K562 (cell line): ENCODE results near the gene MADCAM1. TPM values are rescaled to one million over a fixed set of nuclear protein-coding genes. Genes with fewer than 3 reads are reported as not detected.

Source experiments
- FOXP1 ChIP-seq: sonication (generic); formaldehyde crosslinking; IDR thresholded peaks from 2 replicates; pipeline ENCODE4 v1.8.0; 2022; ENCODE audit warnings: mild to moderate bottlenecking, missing genetic modification reagents
- GTF2F1 ChIP-seq: IDR thresholded peaks from 2 replicates; pipeline ENCODE4 v1.6.1; 2011; ENCODE audit warnings: low read depth, low read length, improper control_type of control experiment
- MIER1 ChIP-seq: fragments of 450-650 bp; IDR thresholded peaks from 2 replicates; pipeline ENCODE4 v1.6.1; 2016; ENCODE audit warnings: antibody characterized with exemption, mild to moderate bottlenecking, low read depth
- MLLT1 ChIP-seq, 2 experiments: fragments of 450-650 bp; IDR thresholded peaks; 2 replicates each; pipeline ENCODE4 v1.6.1; 2016
- NR2C2 ChIP-seq, 2 experiments: fragments of 200-800 bp in 1 of 2; sonication (Bioruptor generic) in 1 of 2; sonication (generic) in 1 of 2; formaldehyde crosslinking in 1 of 2; IDR thresholded peaks; 2 replicates each; pipeline versions ENCODE4 v1.6.1 to v1.8.0; 2016 to 2022; ENCODE audit warnings: mild to moderate bottlenecking in 1 of 2, missing compliant biosample characterization in 1 of 2, missing genetic modification characterization in 1 of 2, missing genetic modification reagents in 1 of 2
- PTBP1 ChIP-seq: fragments of 200-400 bp; formaldehyde crosslinking; IDR thresholded peaks from 2 replicates; pipeline ENCODE4 v1.6.1; 2017; ENCODE audit warnings: low read depth, low read length
- ZC3H4 ChIP-seq: sonication (generic); formaldehyde crosslinking; IDR thresholded peaks from 2 replicates; pipeline ENCODE4 v1.9.0; 2021; ENCODE audit warnings: missing genetic modification reagents, borderline replicate concordance
- ZFP36 ChIP-seq: fragments of 150-350 bp; IDR thresholded peaks from 2 replicates; pipeline ENCODE4 v1.6.1; 2018; ENCODE audit warnings: low read length, low read depth; ENCODE audit not compliant: partially characterized antibody
- ZNF143 ChIP-seq: sonication (generic); formaldehyde crosslinking; IDR thresholded peaks from 2 replicates; pipeline ENCODE4 v1.9.0; 2022; ENCODE audit warnings: mild to moderate bottlenecking, missing genetic modification reagents
- ZNF197 ChIP-seq: fragments of 200-800 bp; sonication (Bioruptor generic); IDR thresholded peaks from 2 replicates; pipeline ENCODE4 v1.6.1; 2016; ENCODE audit warnings: low read depth, missing genetic modification characterization, missing compliant biosample characterization
- ZNF384 ChIP-seq: IDR thresholded peaks from 2 replicates; pipeline ENCODE4 v1.6.1; 2012; ENCODE audit warnings: low read depth, low read length, improper control_type of control experiment
- polyA plus RNA-seq, 8 experiments: library from polyadenylated mRNA; depleted of rRNA in 4 of 8; stranded (reverse) in 5 of 8; unstranded in 3 of 8; fragments of >200 nt; fragmentation: Nextera tagmentation in 2 of 8; fragmentation: Illumina TruSeq in 1 of 8; extraction: Ambion mirVana in 2 of 8; extraction: Trizol in 1 of 8; gene quantifications; 2 replicates each; pipeline versions ENCODE4 v1.2.1 to v1.2.3, GENCODE V29; 2011 to 2014; ENCODE audit warnings: inconsistent platforms in 1 of 8, missing spikeins in 1 of 8
- total RNA-seq, 7 experiments: library from RNA; depleted of rRNA in 6 of 7; stranded (reverse); fragments of >200 nt in 6 of 7; fragmentation: Illumina TruSeq in 2 of 7; extraction: Trizol in 2 of 7; gene quantifications; 2 replicates each; pipeline versions ENCODE4 v1.2.1 to v1.2.3, GENCODE V29; 2011 to 2021; ENCODE audit warnings: low replicate concordance in 1 of 7
- TF ChIP-seq, protein P1 (sequence below): fragments of 450-650 bp; IDR thresholded peaks from 2 replicates; pipeline ENCODE4 v1.6.1; 2017; ENCODE audit warnings: antibody characterized with exemption
- TF ChIP-seq, protein P2 (sequence below): sonication (generic); formaldehyde crosslinking; IDR thresholded peaks from 2 replicates; pipeline ENCODE4 v1.8.1; 2023; ENCODE audit warnings: mild to moderate bottlenecking, missing genetic modification reagents, moderate library complexity
- TF ChIP-seq, protein P3 (sequence below): fragments of 250-450 bp; sonication (Bioruptor Pico); IDR thresholded peaks from 2 replicates; pipeline ENCODE4 v1.5.0; 2021; ENCODE audit warnings: mild to moderate bottlenecking, borderline replicate concordance

MADCAM1 gene
- total and polyA plus RNA-seq, 9 of the 15 experiments (the other 6 are each of a cell fraction or from before 2014, with no cell fraction given) = 0.09 to 0.36 (median 0.09) TPM; not detected in 6

GRCh38 chr19:506404-507285 lies 10.4 kb downstream of the MADCAM1 start (continued):
- TF ChIP-seq ZNF143 = no peak
- no peak for TF ChIP-seq MIER1
- no peak for TF ChIP-seq ZFP36
- TF ChIP-seq ZNF197 (CRISPR knock-in tag) = no peak
- no peak for TF ChIP-seq PTBP1
- TF ChIP-seq, protein P1, sequence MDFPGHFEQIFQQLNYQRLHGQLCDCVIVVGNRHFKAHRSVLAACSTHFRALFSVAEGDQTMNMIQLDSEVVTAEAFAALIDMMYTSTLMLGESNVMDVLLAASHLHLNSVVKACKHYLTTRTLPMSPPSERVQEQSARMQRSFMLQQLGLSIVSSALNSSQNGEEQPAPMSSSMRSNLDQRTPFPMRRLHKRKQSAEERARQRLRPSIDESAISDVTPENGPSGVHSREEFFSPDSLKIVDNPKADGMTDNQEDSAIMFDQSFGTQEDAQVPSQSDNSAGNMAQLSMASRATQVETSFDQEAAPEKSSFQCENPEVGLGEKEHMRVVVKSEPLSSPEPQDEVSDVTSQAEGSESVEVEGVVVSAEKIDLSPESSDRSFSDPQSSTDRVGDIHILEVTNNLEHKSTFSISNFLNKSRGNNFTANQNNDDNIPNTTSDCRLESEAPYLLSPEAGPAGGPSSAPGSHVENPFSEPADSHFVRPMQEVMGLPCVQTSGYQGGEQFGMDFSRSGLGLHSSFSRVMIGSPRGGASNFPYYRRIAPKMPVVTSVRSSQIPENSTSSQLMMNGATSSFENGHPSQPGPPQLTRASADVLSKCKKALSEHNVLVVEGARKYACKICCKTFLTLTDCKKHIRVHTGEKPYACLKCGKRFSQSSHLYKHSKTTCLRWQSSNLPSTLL = no peak
- no peak for TF ChIP-seq ZC3H4 (CRISPR knock-in tag)
- no peak for TF ChIP-seq MLLT1 (IDR thresholded peaks at IDR 0.05)
- TF ChIP-seq, protein P2, sequence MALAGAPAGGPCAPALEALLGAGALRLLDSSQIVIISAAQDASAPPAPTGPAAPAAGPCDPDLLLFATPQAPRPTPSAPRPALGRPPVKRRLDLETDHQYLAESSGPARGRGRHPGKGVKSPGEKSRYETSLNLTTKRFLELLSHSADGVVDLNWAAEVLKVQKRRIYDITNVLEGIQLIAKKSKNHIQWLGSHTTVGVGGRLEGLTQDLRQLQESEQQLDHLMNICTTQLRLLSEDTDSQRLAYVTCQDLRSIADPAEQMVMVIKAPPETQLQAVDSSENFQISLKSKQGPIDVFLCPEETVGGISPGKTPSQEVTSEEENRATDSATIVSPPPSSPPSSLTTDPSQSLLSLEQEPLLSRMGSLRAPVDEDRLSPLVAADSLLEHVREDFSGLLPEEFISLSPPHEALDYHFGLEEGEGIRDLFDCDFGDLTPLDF (CRISPR knock-in tag) = 0 out of 2 replicates have a peak, but pooled peaks have one; percentile 54
- no peak for TF ChIP-seq ZNF384
- 0 out of 2 replicates have a peak, but pooled peaks have one; percentile 12 for TF ChIP-seq NR2C2 (CRISPR knock-in tag; IDR thresholded peaks at IDR 0.05)
- no peak for TF ChIP-seq NR2C2 (tag; IDR thresholded peaks at IDR 0.05)
- no peak for TF ChIP-seq GTF2F1
- TF ChIP-seq, protein P3, sequence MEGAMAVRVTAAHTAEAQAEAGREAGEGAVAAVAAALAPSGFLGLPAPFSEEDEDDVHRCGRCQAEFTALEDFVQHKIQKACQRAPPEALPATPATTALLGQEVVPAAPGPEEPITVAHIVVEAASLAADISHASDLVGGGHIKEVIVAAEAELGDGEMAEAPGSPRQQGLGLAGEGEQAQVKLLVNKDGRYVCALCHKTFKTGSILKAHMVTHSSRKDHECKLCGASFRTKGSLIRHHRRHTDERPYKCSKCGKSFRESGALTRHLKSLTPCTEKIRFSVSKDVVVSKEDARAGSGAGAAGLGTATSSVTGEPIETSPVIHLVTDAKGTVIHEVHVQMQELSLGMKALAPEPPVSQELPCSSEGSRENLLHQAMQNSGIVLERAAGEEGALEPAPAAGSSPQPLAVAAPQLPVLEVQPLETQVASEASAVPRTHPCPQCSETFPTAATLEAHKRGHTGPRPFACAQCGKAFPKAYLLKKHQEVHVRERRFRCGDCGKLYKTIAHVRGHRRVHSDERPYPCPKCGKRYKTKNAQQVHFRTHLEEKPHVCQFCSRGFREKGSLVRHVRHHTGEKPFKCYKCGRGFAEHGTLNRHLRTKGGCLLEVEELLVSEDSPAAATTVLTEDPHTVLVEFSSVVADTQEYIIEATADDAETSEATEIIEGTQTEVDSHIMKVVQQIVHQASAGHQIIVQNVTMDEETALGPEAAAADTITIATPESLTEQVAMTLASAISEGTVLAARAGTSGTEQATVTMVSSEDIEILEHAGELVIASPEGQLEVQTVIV (CRISPR knock-in tag) = no peak
- TF ChIP-seq FOXP1 (CRISPR knock-in tag) = no peak
